ENCODE measurements around the gene NKAPL.
"Not testable (repeated sequence)": the region's sequence is repeated elsewhere in the genome, so short reads cannot be mapped to it uniquely, and the experiment has no call there.

NKAPL gene

GRCh38 chr6:28303570-28303969 is 44.5 kb downstream of the NKAPL start:
- no peak for DNase-seq

- not testable (repeated sequence) for DNase-seq
These were observed 47.3 kb downstream of the NKAPL start for GRCh38 chr6:28306363-28306762.
